Naive thymus-derived CD4-positive, alpha-beta T cell (primary cell): Measurements from ENCODE around the gene GNB5. TPM values are rescaled to one million over a fixed set of nuclear protein-coding genes. Genes with fewer than 3 reads are reported as not detected.

Experiments used
- ATAC-seq: fragments of 150-1000 bp; cut with Tn5 transposase; 2 replicates; pipeline ENCODE4 v1.10.0; 2021; ENCODE audit warnings: mild to moderate bottlenecking, moderate library complexity
- CTCF ChIA-PET: fragments of 350-600 bp; sonication (Branson Sonifier 250); formaldehyde crosslinking; loops from one replicate; lab custom pipeline; 2021; ENCODE audit warnings: antibody characterized with exemption; lab: Charles Lee
- POLR2A ChIA-PET: fragments of 350-600 bp; sonication (Branson Sonifier 250); formaldehyde crosslinking; loops from one replicate; lab custom pipeline; 2021; ENCODE audit warnings: antibody characterized with exemption, inconsistent platforms; lab: Charles Lee
- DNase-seq, 9 donors: peaks; one replicate each; pipeline versions ENCODE4 v3.0.0 to v3.0.0-alpha.2; 2020 to 2022; ENCODE audit warnings: mixed read lengths in 1 of 9
- H3K27ac ChIP-seq: one replicate; pipeline ENCODE4 v1.7.0; 2013; ENCODE audit warnings: mild to moderate bottlenecking, low read depth, low read length, moderate library complexity
- H3K27me3 ChIP-seq, 2 donors: one replicate each; pipeline ENCODE4 v1.7.0; 2013; ENCODE audit warnings: low read length in 2 of 2, mild to moderate bottlenecking in 2 of 2, moderate library complexity in 2 of 2; ENCODE audit not compliant: control insufficient read depth in 2 of 2, insufficient read depth in 2 of 2
- H3K36me3 ChIP-seq, 3 experiments: 1 replicate in 2 of 3; 2 replicates in 1 of 3; pipeline ENCODE4 v1.7.0; 2013; ENCODE audit warnings: low read length in 3 of 3, mild to moderate bottlenecking in 3 of 3, moderate library complexity in 1 of 3; ENCODE audit not compliant: insufficient read depth in 3 of 3, control insufficient read depth in 2 of 3
- H3K4me1 ChIP-seq, 2 donors: one replicate each; pipeline ENCODE4 v1.7.0; 2013; ENCODE audit warnings: low read length in 2 of 2, mild to moderate bottlenecking in 2 of 2, moderate library complexity in 1 of 2; ENCODE audit not compliant: control insufficient read depth in 2 of 2, insufficient read depth in 2 of 2
- H3K4me3 ChIP-seq: 2 replicates; pipeline ENCODE4 v1.7.0; 2013; ENCODE audit warnings: mild to moderate bottlenecking, low read length
- H3K9me3 ChIP-seq, 3 experiments: 1 replicate in 2 of 3; 2 replicates in 1 of 3; pipeline ENCODE4 v1.7.0; 2013; ENCODE audit warnings: low read length in 3 of 3; ENCODE audit not compliant: control insufficient read depth in 2 of 3
- H3K27ac Mint-ChIP-seq, 9 donors: one replicate each; pipeline ENCODE4 v1.8.0; 2020 to 2022; ENCODE audit warnings: mixed read lengths in 9 of 9, mild to moderate bottlenecking in 8 of 9, moderate library complexity in 5 of 9, inconsistent platforms in 2 of 9
- H3K27me3 Mint-ChIP-seq, 5 donors: one replicate each; pipeline ENCODE4 v1.8.0; 2021 to 2022; ENCODE audit warnings: mixed read lengths in 5 of 5, mild to moderate bottlenecking in 1 of 5
- H3K36me3 Mint-ChIP-seq, 5 donors: one replicate each; pipeline ENCODE4 v1.8.0; 2020 to 2022; ENCODE audit warnings: mixed read lengths in 5 of 5, mild to moderate bottlenecking in 3 of 5, inconsistent platforms in 1 of 5
- H3K4me1 Mint-ChIP-seq, 7 donors: one replicate each; pipeline ENCODE4 v1.8.0; 2020 to 2022; ENCODE audit warnings: mixed read lengths in 7 of 7, mild to moderate bottlenecking in 3 of 7, inconsistent platforms in 1 of 7
- H3K4me3 Mint-ChIP-seq, 10 donors: one replicate each; pipeline ENCODE4 v1.8.0; 2020 to 2022; ENCODE audit warnings: mild to moderate bottlenecking in 10 of 10, mixed read lengths in 10 of 10, moderate library complexity in 6 of 10, inconsistent platforms in 2 of 10
- H3K9me3 Mint-ChIP-seq, 11 donors: one replicate each; pipeline ENCODE4 v1.8.0; 2020 to 2022; ENCODE audit warnings: mixed read lengths in 11 of 11, mild to moderate bottlenecking in 4 of 11, inconsistent platforms in 1 of 11, moderate library complexity in 1 of 11
- intact Hi-C, 2 donors: fragments of 100-400 bp; cut with micrococcal nuclease; formaldehyde crosslinking; loops; one replicate each; pipeline ENCODE4 v1.15.1; 2023
- polyA plus RNA-seq, 2 donors: library from polyadenylated mRNA; unstranded; fragments of 300-500 nt; fragmentation: Illumina TruSeq; gene quantifications; one replicate each; pipeline ENCODE4 v1.2.3, GENCODE V29; 2021
- total RNA-seq, 6 experiments: library from RNA in 5 of 6; stranded (reverse) in 5 of 6; gene quantifications; 1 replicate in 5 of 6; 2 replicates in 1 of 6; pipeline ENCODE4 v1.2.3 and lab custom pipeline; 2021 to 2026

The GNB5 gene
- total and polyA plus RNA-seq, 7 experiments from 2014 or later = 35.1 to 80.0 (median 49.0) TPM

GRCh38 chr15:52113708-52114107, 77.5 kb downstream of the GNB5 start:
- peaks cover 0 to 5% (median 0%) of the 10 kb centered on the region in 5 donors for H3K36me3 Mint-ChIP-seq
- H3K27ac ChIP-seq = no peak overlapping the region
- no peaks in the 10 kb centered on the region for H3K9me3 ChIP-seq
- ATAC-seq (no peak), DNase-seq (no peak)
- peak overlapping the region in 2 of 10 donors; percentile 9 to 72 for H3K4me3 Mint-ChIP-seq
- H3K36me3 ChIP-seq = no peaks in the 10 kb centered on the region
- POLR2A ChIA-PET = no interaction called here
- intact Hi-C loops = no loop called here
- CTCF ChIA-PET = no interaction called here
- no peaks in the 10 kb centered on the region for H3K27me3 ChIP-seq
- peaks cover 5% of the 10 kb centered on the region in 2 donors for H3K4me1 ChIP-seq
- peak overlapping the region in 1 of 9 donors; percentile 20 for H3K27ac Mint-ChIP-seq
- peaks cover 4 to 52% (median 18%) of the 10 kb centered on the region in 5 donors for H3K27me3 Mint-ChIP-seq
- H3K4me3 ChIP-seq = no peak overlapping the region
- H3K4me1 Mint-ChIP-seq = peaks cover 6 to 19% (median 12%) of the 10 kb centered on the region in 7 donors
- peaks cover 0 to 5% (median 0%) of the 10 kb centered on the region in 11 donors for H3K9me3 Mint-ChIP-seq

GRCh38 chr15:52113235-52113634, 78.0 kb downstream of the GNB5 start:
- Mint-ChIP-seq H3K27me3 (peaks cover 4 to 54% (median 22%) of the 10 kb centered on the region in 5 donors), H3K9me3 (peaks cover 0 to 5% (median 0%) of the 10 kb centered on the region in 11 donors), H3K36me3 (peaks cover 0 to 5% (median 0%) of the 10 kb centered on the region in 5 donors), H3K27ac (no peak overlapping the region), H3K4me1 (peaks cover 5 to 19% (median 12%) of the 10 kb centered on the region in 7 donors), H3K4me3 (peak overlapping the region; percentile 9 to 81 (median 47))
- H3K9me3 ChIP-seq = no peaks in the 10 kb centered on the region
- peaks cover 5% of the 10 kb centered on the region in 2 donors for H3K4me1 ChIP-seq
- H3K36me3 ChIP-seq = no peaks in the 10 kb centered on the region
- no peak for ATAC-seq
- H3K4me3 ChIP-seq = no peak overlapping the region
- intact Hi-C loops = no loop called here
- no peaks in the 10 kb centered on the region for H3K27me3 ChIP-seq
- no peak overlapping the region for H3K27ac ChIP-seq
- POLR2A ChIA-PET = interaction anchor here (1.5 kb wide), 1 partner anchor 66 kb away, joined by 4 read pairs; no protein-coding TSS in a partner anchor
- CTCF ChIA-PET = no interaction called here
- no peak for DNase-seq

GRCh38 chr15:52112203-52112750, 78.9 kb downstream of the GNB5 start:
- ChIA-PET CTCF (interaction anchor here (0.9 to 1.0 kb wide), 2 partner anchors 35 to 96 kb away, joined by 3 read pairs; no protein-coding TSS in a partner anchor), POLR2A (interaction anchor here (1.5 kb wide), 1 partner anchor 67 kb away, joined by 4 read pairs; no protein-coding TSS in a partner anchor)
- Mint-ChIP-seq H3K27me3 (peaks cover 9 to 58% (median 22%) of the 10 kb centered on the region in 5 donors), H3K36me3 (peaks cover 0 to 5% (median 0%) of the 10 kb centered on the region in 5 donors), H3K9me3 (peaks cover 0 to 5% (median 0%) of the 10 kb centered on the region in 11 donors), H3K27ac (peak overlapping the region in 1 of 9 donors; percentile 45), H3K4me1 (peaks cover 0 to 19% (median 12%) of the 10 kb centered on the region in 7 donors), H3K4me3 (peak overlapping the region; percentile 63 to 81 (median 76))
- H3K4me1 ChIP-seq = peaks cover 5% of the 10 kb centered on the region in 2 donors
- DNase-seq = peak; percentile 14 to 53 (median 46)
- no peaks in the 10 kb centered on the region for H3K9me3 ChIP-seq
- H3K27ac ChIP-seq = no peak overlapping the region
- ATAC-seq = peak; percentile 85
- intact Hi-C loops = no loop called here
- H3K27me3 ChIP-seq = no peaks in the 10 kb centered on the region
- H3K4me3 ChIP-seq = peak overlapping the region; percentile 54
- H3K36me3 ChIP-seq = no peaks in the 10 kb centered on the region

GRCh38 chr15:52111517-52112202, 79.5 kb downstream of the GNB5 start:
- intact Hi-C loops = no loop called here
- H3K4me3 ChIP-seq = peak overlapping the region; percentile 54
- no peaks in the 10 kb centered on the region for H3K27me3 ChIP-seq
- DNase-seq (no peak), ATAC-seq (no peak)
- no peaks in the 10 kb centered on the region for H3K9me3 ChIP-seq
- peak overlapping the region in 1 of 9 donors; percentile 45 for H3K27ac Mint-ChIP-seq
- ChIA-PET CTCF (interaction anchor here (0.9 to 1.0 kb wide), 2 partner anchors 34 to 97 kb away, joined by 3 read pairs; no protein-coding TSS in a partner anchor), POLR2A (interaction anchor here (1.5 kb wide), 1 partner anchor 68 kb away, joined by 4 read pairs; no protein-coding TSS in a partner anchor)
- H3K4me1 ChIP-seq = peaks cover 5% of the 10 kb centered on the region in 2 donors
- peaks cover 9 to 60% (median 24%) of the 10 kb centered on the region in 5 donors for H3K27me3 Mint-ChIP-seq
- H3K36me3 ChIP-seq = no peaks in the 10 kb centered on the region
- peak overlapping the region in 9 of 10 donors; percentile 45 to 81 (median 76) for H3K4me3 Mint-ChIP-seq
- peaks cover 0 to 19% (median 12%) of the 10 kb centered on the region in 7 donors for H3K4me1 Mint-ChIP-seq
- no peak overlapping the region for H3K27ac ChIP-seq
- H3K9me3 Mint-ChIP-seq = peaks cover 0 to 5% (median 0%) of the 10 kb centered on the region in 11 donors
- H3K36me3 Mint-ChIP-seq = peaks cover 0 to 5% (median 0%) of the 10 kb centered on the region in 5 donors

DNA sequence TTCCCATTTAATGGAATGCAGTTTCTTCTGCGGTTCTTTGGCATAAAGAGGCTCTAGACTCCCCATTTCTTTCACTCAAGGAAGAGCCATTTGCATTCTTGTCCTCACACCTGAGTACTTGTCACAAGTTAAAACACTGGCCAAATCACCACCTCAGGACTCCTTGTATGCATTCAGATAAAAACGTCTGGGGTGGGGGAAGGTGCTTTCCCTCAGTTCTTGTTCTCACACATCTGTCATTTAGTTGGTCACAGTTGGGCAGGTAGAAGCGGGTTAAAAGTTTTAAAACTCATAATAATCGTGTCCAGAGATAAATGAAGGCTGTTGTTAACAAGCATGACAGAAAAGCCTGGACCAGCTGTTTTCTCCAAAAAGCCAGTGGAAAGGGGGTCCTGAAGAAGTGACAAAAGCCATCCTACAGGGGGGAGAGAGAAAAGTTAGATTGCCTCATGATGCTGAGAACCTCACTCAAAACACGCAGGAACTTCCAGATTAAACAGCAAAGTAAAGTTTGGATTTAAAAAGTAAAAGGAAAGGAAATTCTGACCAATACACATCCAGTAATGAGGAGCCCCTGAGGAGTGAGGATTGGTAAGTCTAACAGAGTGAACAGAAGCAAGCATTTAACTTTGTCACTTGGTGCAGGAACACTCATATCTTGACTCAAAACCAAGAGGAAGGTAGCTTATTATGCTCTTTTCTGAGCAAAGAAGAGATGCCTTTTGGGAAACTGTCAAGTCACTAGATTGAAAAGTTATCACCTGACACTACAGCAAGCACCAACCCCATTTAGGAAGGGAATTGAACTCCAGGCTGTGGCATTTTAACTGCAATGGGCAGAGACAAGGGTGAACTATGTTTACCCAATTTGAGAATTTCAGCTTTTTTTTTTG, 81.4 kb downstream of the GNB5 start:
- peaks cover 0 to 5% (median 0%) of the 10 kb centered on the region in 5 donors for H3K36me3 Mint-ChIP-seq
- intact Hi-C loops = no loop called here
- H3K4me1 Mint-ChIP-seq = peaks cover 0 to 6% (median 0%) of the 10 kb centered on the region in 7 donors
- H3K9me3 ChIP-seq = no peaks in the 10 kb centered on the region
- no peak overlapping the region for H3K4me3 ChIP-seq
- H3K27me3 ChIP-seq = no peaks in the 10 kb centered on the region
- no peak overlapping the region for H3K27ac Mint-ChIP-seq
- POLR2A ChIA-PET = interaction anchor here (0.6 kb wide), 1 partner anchor 69 kb away, joined by 5 read pairs; no protein-coding TSS in a partner anchor
- peak overlapping the region in 2 of 10 donors; percentile 19 to 34 for H3K4me3 Mint-ChIP-seq
- CTCF ChIA-PET = no interaction called here
- no peaks in the 10 kb centered on the region for H3K36me3 ChIP-seq
- H3K27ac ChIP-seq = no peak overlapping the region
- H3K9me3 Mint-ChIP-seq = peaks cover 0 to 5% (median 0%) of the 10 kb centered on the region in 11 donors
- ATAC-seq = no peak
- DNase-seq = no peak
- H3K27me3 Mint-ChIP-seq = peaks cover 9 to 58% (median 24%) of the 10 kb centered on the region in 5 donors
- H3K4me1 ChIP-seq = peaks cover 5% of the 10 kb centered on the region in 2 donors

DNA sequence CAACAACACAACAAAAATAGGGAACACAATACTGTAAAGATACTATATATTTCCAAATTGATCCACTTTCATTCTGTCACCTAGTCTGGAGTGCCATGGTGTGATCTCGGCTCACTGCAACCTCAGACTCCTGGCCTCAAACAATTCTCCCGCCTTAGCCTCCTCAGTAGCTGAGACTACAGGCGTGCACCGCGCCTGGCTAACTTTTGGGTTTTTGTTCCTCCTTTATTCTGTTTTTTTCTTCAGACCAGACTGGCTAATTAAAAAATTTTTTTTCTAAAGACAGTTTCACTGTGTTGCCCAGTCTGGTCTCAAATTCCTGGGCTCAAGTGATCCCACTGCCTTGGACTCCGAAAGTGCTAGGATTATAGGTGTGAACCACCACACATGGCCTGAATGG, 84.0 kb downstream of the GNB5 start:
- no peaks in the 10 kb centered on the region for H3K9me3 ChIP-seq
- H3K4me3 ChIP-seq = no peak overlapping the region
- Mint-ChIP-seq H3K27me3 (peaks cover 9 to 37% (median 29%) of the 10 kb centered on the region in 5 donors), H3K27ac (no peak overlapping the region), H3K4me1 (peaks cover 0 to 6% (median 0%) of the 10 kb centered on the region in 7 donors), H3K9me3 (peaks cover 0 to 5% (median 0%) of the 10 kb centered on the region in 11 donors), H3K36me3 (peaks cover 0 to 5% (median 0%) of the 10 kb centered on the region in 5 donors), H3K4me3 (no peak overlapping the region)
- H3K27me3 ChIP-seq = no peaks in the 10 kb centered on the region
- H3K36me3 ChIP-seq = no peaks in the 10 kb centered on the region
- intact Hi-C loops = no loop called here
- H3K27ac ChIP-seq = no peak overlapping the region
- ATAC-seq (no peak), DNase-seq (no peak)
- POLR2A ChIA-PET = no interaction called here
- CTCF ChIA-PET = no interaction called here
- peaks cover 5% of the 10 kb centered on the region in 2 donors for H3K4me1 ChIP-seq
